Measurements from ENCODE around the gene ZNF701. TPM values are rescaled to one million over a fixed set of nuclear protein-coding genes. Genes with fewer than 3 reads are reported as not detected.
A peak's percentile ranks its signal among the peaks of the same experiment; 100 is the strongest.

The ZNF701 gene
- total RNA-seq, 1 experiment from 2014 or later = 14.7 TPM

DNA sequence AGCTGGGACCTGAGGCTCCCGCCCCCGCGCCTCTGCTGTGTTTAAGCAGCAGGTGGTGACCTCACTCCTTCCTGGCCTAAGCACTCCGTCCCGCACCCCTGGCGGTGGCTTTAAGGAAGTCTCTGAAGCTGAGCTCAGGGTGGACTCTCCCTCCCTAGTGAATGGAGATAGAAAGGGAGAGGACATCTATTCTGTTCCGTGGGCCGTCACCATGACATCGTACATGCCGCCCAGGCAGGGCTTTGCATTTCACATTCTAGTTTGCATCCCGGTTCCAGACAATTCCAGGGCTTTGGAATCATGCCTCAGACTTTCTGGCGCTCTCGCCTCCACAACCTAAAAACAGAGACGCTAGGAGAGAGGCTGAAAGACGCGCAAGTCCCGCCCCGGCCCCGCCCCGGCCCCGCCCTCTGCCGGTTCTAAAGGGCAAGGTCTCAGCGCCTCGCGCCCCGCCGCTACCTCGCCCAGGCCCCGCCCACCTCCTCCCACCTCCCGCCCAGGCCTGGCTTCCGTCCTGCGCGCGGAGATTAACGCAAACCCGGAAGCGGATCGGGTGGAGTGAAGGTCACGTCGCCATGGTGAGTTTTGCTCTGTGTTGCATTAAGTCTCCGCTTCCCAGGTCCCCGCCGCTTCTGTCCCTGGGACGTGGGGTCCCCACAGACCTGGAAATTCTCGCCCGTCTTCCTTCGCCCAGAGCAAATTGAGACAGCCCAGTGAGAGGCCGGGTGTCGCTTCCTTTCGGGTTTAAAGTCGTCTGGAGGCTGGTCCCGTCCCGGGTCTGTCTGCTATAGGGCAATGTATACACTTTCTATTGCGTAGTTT is 42.7 kb upstream of the ZNF701 start, which contains the start of gene ZNF808:
Gene ZNF808, plus strand, starts transcription at position 535 of the 822 bp plus-strand sequence. CDS start 15,617 bp downstream, outside the sequence.
- Histone ChIP-seq H3K4me1 (ENCODE audit: insufficient read depth, low read length, poor library complexity, severe bottlenecking) (peaks cover 5% of the 10 kb centered on the region), H3K27me3 (replicated peaks; ENCODE audit: insufficient read depth, low read depth, low read length, poor library complexity) (no peaks in the 10 kb centered on the region), H3K9me3 (ENCODE audit: low read depth, low read length, poor library complexity, severe bottlenecking) (peaks cover 9% of the 10 kb centered on the region), H3K27ac (ENCODE audit: low read depth, low read length, poor library complexity, severe bottlenecking) (peak within 1 kb of the TSS; percentile 85), H3K36me3 (ENCODE audit: insufficient read depth, low read length, poor library complexity, severe bottlenecking) (no peaks in the 10 kb centered on the region), H3K4me3 (ENCODE audit: low read depth, low read length, poor library complexity, severe bottlenecking) (peak within 1 kb of the TSS; percentile 76)
- BruUV-seq (replicated peaks) = no TSS peak
- ChIA-PET POLR2A (ENCODE audit: low non-redundant PET) (no interaction called here), CTCF (no interaction called here)
- TF ChIP-seq, protein P1, sequence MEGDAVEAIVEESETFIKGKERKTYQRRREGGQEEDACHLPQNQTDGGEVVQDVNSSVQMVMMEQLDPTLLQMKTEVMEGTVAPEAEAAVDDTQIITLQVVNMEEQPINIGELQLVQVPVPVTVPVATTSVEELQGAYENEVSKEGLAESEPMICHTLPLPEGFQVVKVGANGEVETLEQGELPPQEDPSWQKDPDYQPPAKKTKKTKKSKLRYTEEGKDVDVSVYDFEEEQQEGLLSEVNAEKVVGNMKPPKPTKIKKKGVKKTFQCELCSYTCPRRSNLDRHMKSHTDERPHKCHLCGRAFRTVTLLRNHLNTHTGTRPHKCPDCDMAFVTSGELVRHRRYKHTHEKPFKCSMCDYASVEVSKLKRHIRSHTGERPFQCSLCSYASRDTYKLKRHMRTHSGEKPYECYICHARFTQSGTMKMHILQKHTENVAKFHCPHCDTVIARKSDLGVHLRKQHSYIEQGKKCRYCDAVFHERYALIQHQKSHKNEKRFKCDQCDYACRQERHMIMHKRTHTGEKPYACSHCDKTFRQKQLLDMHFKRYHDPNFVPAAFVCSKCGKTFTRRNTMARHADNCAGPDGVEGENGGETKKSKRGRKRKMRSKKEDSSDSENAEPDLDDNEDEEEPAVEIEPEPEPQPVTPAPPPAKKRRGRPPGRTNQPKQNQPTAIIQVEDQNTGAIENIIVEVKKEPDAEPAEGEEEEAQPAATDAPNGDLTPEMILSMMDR (conservative IDR thresholded peaks at IDR 0.05; ENCODE audit: low read depth, low read length) = peak; percentile 45
- no peak for TF ChIP-seq EZH2 (IDR thresholded peaks at IDR 0.05; ENCODE audit: borderline replicate concordance, low read depth, low read length, poor library complexity, severe bottlenecking)
- intact Hi-C loops (cut with micrococcal nuclease; ENCODE audit: unreplicated experiment) = no loop called here
- DNase-seq (ENCODE audit: low spot score) = peak; percentile 92

DNA sequence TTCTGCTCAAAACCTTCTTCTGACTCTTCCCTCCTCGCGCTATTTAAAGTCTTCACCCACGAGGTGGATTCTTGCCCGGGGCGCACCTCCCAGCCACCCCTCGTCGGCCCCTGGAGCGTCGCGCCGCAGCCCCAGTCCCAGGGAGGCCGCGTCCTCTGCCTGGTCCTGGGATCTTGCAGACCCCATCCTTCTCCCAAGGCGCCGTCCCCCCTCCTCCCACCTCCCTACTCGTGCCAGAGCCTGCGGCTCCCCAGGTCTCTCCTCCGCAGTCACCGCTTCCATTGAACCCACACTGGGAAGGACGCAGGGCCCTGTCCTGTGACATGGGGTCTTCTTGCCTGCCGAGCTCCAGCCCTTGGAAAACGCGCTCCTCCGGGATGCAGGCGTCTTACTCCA is 42.1 kb upstream of the ZNF701 start:
- ChIA-PET CTCF (no interaction called here), POLR2A (ENCODE audit: low non-redundant PET) (no interaction called here)
- Histone ChIP-seq H3K27me3 (replicated peaks; ENCODE audit: insufficient read depth, low read depth, low read length, poor library complexity) (no peaks in the 10 kb centered on the region), H3K36me3 (ENCODE audit: insufficient read depth, low read length, poor library complexity, severe bottlenecking) (no peaks in the 10 kb centered on the region), H3K4me3 (ENCODE audit: low read depth, low read length, poor library complexity, severe bottlenecking) (peak overlapping the region; percentile 76), H3K9me3 (ENCODE audit: low read depth, low read length, poor library complexity, severe bottlenecking) (peaks cover 5% of the 10 kb centered on the region), H3K27ac (ENCODE audit: low read depth, low read length, poor library complexity, severe bottlenecking) (peak overlapping the region; percentile 85), H3K4me1 (ENCODE audit: insufficient read depth, low read length, poor library complexity, severe bottlenecking) (peaks cover 5% of the 10 kb centered on the region)
- intact Hi-C loops (cut with micrococcal nuclease; ENCODE audit: unreplicated experiment) = no loop called here
- DNase-seq (ENCODE audit: low spot score) = peak; percentile 5
- TF ChIP-seq, protein P1 (conservative IDR thresholded peaks at IDR 0.05; ENCODE audit: low read depth, low read length) = no peak
- no peak for TF ChIP-seq EZH2 (IDR thresholded peaks at IDR 0.05; ENCODE audit: borderline replicate concordance, low read depth, low read length, poor library complexity, severe bottlenecking)
- BruUV-seq (replicated peaks) = TSS peak; percentile 83

DNA sequence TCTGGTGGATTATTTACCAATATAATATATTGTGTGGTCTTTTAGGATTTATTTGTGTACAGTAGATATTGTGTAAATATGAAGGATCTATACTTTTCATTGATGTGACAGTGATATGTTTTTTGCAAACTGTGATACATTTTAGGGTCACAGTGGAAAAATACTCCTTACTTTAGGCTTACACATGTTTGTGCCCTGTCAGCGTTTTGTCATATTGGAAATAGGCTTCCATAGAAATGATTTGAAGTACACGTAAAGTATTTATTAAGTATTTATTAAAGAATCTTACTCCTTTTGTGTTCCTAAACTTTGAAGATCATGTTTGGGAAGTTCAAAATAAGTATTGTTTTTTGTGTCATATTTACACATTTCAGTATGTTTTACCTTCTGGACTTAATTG is 37.6 kb upstream of the ZNF701 start:
- Histone ChIP-seq H3K36me3 (ENCODE audit: insufficient read depth, low read length, poor library complexity, severe bottlenecking) (no peaks in the 10 kb centered on the region), H3K9me3 (ENCODE audit: low read depth, low read length, poor library complexity, severe bottlenecking) (no peaks in the 10 kb centered on the region), H3K27me3 (replicated peaks; ENCODE audit: insufficient read depth, low read depth, low read length, poor library complexity) (no peaks in the 10 kb centered on the region), H3K27ac (ENCODE audit: low read depth, low read length, poor library complexity, severe bottlenecking) (no peak overlapping the region), H3K4me3 (ENCODE audit: low read depth, low read length, poor library complexity, severe bottlenecking) (no peak overlapping the region), H3K4me1 (ENCODE audit: insufficient read depth, low read length, poor library complexity, severe bottlenecking) (peaks cover 5% of the 10 kb centered on the region)
- DNase-seq (ENCODE audit: low spot score) = no peak
- ChIA-PET POLR2A (ENCODE audit: low non-redundant PET) (no interaction called here), CTCF (no interaction called here)
- intact Hi-C loops (cut with micrococcal nuclease; ENCODE audit: unreplicated experiment) = no loop called here
- no TSS peak for BruUV-seq (replicated peaks)
- TF ChIP-seq EZH2 (IDR thresholded peaks at IDR 0.05; ENCODE audit: borderline replicate concordance, low read depth, low read length, poor library complexity, severe bottlenecking) = no peak
- TF ChIP-seq, protein P1 (conservative IDR thresholded peaks at IDR 0.05; ENCODE audit: low read depth, low read length) = no peak

All from A673 (cell line).